HL-60 (cell line): ENCODE results near the gene BTBD3.

ENCODE experiments used
- DNase-seq, 2 experiments: peaks; one replicate each; pipeline ENCODE4 v3.0.0-alpha.2; 2010 to 2020; ENCODE audit warnings: low read depth in 1 of 2, low spot score in 1 of 2
- H3K27ac ChIP-seq: fragments of 250-450 bp; sonication (Bioruptor Pico); replicated peaks from 2 replicates; pipeline ENCODE4 v1.5.1; 2020; ENCODE audit warnings: mild to moderate bottlenecking, moderate library complexity
- H3K27me3 ChIP-seq: fragments of 250-450 bp; sonication (Bioruptor Pico); 2 replicates; pipeline ENCODE4 v1.5.1; 2021; ENCODE audit warnings: mild to moderate bottlenecking, moderate library complexity; ENCODE audit not compliant: insufficient read depth, poor library complexity, severe bottlenecking
- H3K4me3 ChIP-seq: replicated peaks from 2 replicates; pipeline ENCODE4 v1.5.1; 2011; ENCODE audit warnings: mild to moderate bottlenecking, control low read depth, low read length; ENCODE audit not compliant: insufficient read depth
- CTCF ChIP-seq: IDR thresholded peaks from one replicate; pipeline ENCODE4 v1.5.1; 2011; ENCODE audit warnings: low read length, control low read depth, inconsistent platforms; ENCODE audit not compliant: insufficient read depth
- GABPA ChIP-seq: IDR thresholded peaks from 2 replicates; pipeline ENCODE4 v1.6.1; 2012; ENCODE audit warnings: low read depth
- POLR2AphosphoS5 ChIP-seq: IDR thresholded peaks from 2 replicates; pipeline ENCODE4 v1.6.1; 2012; ENCODE audit warnings: low read depth
- REST ChIP-seq: IDR thresholded peaks from 2 replicates; pipeline ENCODE4 v1.6.1; 2012; ENCODE audit warnings: low read depth; ENCODE audit not compliant: insufficient replicate concordance
- SPI1 ChIP-seq: IDR thresholded peaks from 2 replicates; pipeline ENCODE4 v1.6.1; 2012; ENCODE audit warnings: low read depth, mild to moderate bottlenecking, borderline replicate concordance

BTBD3 gene

GRCh38 chr20:11901127-11901526 is 16.6 kb upstream of the BTBD3 start:
- DNase-seq: no peak
- Histone ChIP-seq H3K27ac (no peak overlapping the region), H3K4me3 (no peak overlapping the region), H3K27me3 (no peaks in the 10 kb centered on the region)
- TF ChIP-seq GABPA (no peak), REST (no peak), POLR2AphosphoS5 (no peak), CTCF (no peak), SPI1 (no peak)

GRCh38 chr20:11902285-11902697 is 15.4 kb upstream of the BTBD3 start:
- TF ChIP-seq SPI1 (no peak), REST (no peak), POLR2AphosphoS5 (no peak), CTCF (no peak), GABPA (no peak)
- Histone ChIP-seq H3K4me3 (no peak overlapping the region), H3K27me3 (no peaks in the 10 kb centered on the region), H3K27ac (no peak overlapping the region)
- no peak for DNase-seq

GRCh38 chr20:11905460-11906179 is 12.1 kb upstream of the BTBD3 start:
- no peak overlapping the region for H3K4me3 ChIP-seq
- no peaks in the 10 kb centered on the region for H3K27me3 ChIP-seq
- no peak overlapping the region for H3K27ac ChIP-seq
- no peak for DNase-seq
- TF ChIP-seq REST (no peak), CTCF (no peak), GABPA (no peak), POLR2AphosphoS5 (no peak), SPI1 (no peak)
